K562 (cell line): ENCODE results near the gene SPDYE3. TPM values are rescaled to one million over a fixed set of nuclear protein-coding genes. Genes with fewer than 3 reads are reported as not detected.

Source experiments
- CBX8 ChIP-seq: fragments of 200-600 bp; sonication (generic); IDR thresholded peaks from 2 replicates; pipeline ENCODE4 v1.6.1; 2012; ENCODE audit warnings: borderline replicate concordance, mixed run types, low read depth, mild to moderate bottlenecking, moderate library complexity, mixed read lengths, low read length, control low read depth, inconsistent platforms; ENCODE audit not compliant: poor library complexity, severe bottlenecking; ENCODE audit errors: extremely low read depth
- EP300 ChIP-seq: IDR thresholded peaks from 2 replicates; pipeline ENCODE4 v1.6.1; 2012; ENCODE audit warnings: low read length, improper control_type of control experiment
- GTF2E2 ChIP-seq: fragments of 200-800 bp; sonication (Bioruptor generic); IDR thresholded peaks from 2 replicates; pipeline ENCODE4 v1.6.1; 2016; ENCODE audit warnings: missing genetic modification characterization, missing compliant biosample characterization
- HDAC2 ChIP-seq: fragments of 450-650 bp; IDR thresholded peaks from 2 replicates; pipeline ENCODE4 v1.6.1; 2016; ENCODE audit warnings: mild to moderate bottlenecking
- ILF3 ChIP-seq: fragments of 450-650 bp; IDR thresholded peaks from 2 replicates; pipeline ENCODE4 v1.6.1; 2018; ENCODE audit warnings: antibody characterized with exemption, mild to moderate bottlenecking, moderate library complexity, borderline replicate concordance
- NBN ChIP-seq: fragments of 450-650 bp; IDR thresholded peaks from 2 replicates; pipeline ENCODE4 v1.6.1; 2016; ENCODE audit warnings: low read depth, mild to moderate bottlenecking
- NCOA2 ChIP-seq, 2 experiments: fragments of 450-650 bp; IDR thresholded peaks; 2 replicates each; pipeline ENCODE4 v1.6.1; 2018; ENCODE audit warnings: mild to moderate bottlenecking in 2 of 2, moderate library complexity in 1 of 2; ENCODE audit not compliant: partially characterized antibody in 2 of 2
- NONO ChIP-seq, 2 experiments: fragments of 200-400 bp in 1 of 2; fragments of 450-650 bp in 1 of 2; formaldehyde crosslinking in 1 of 2; IDR thresholded peaks; 2 replicates each; pipeline ENCODE4 v1.6.1; 2017; ENCODE audit warnings: low read depth in 2 of 2, mild to moderate bottlenecking in 2 of 2, moderate library complexity in 2 of 2, low read length in 1 of 2
- RBM17 ChIP-seq: fragments of 200-400 bp; formaldehyde crosslinking; IDR thresholded peaks from 2 replicates; pipeline ENCODE4 v1.6.1; 2017; ENCODE audit warnings: low read depth, mild to moderate bottlenecking, low read length, borderline replicate concordance
- RFX7 ChIP-seq: fragments of 250-450 bp; sonication (Bioruptor Pico); IDR thresholded peaks from 2 replicates; pipeline ENCODE4 v1.5.1; 2021; ENCODE audit warnings: mild to moderate bottlenecking
- SPI1 ChIP-seq: IDR thresholded peaks from 2 replicates; pipeline ENCODE4 v1.6.1; 2011; ENCODE audit warnings: low read depth, low read length, control low read depth, borderline replicate concordance
- TCF7L2 ChIP-seq: fragments of 150-350 bp; IDR thresholded peaks from 2 replicates; pipeline ENCODE4 v1.6.1; 2016; ENCODE audit warnings: low read depth, mild to moderate bottlenecking, low read length, moderate library complexity
- TEAD2 ChIP-seq: fragments of 450-650 bp; IDR thresholded peaks from 2 replicates; pipeline ENCODE4 v1.6.1; 2016; ENCODE audit warnings: missing genetic modification characterization, control low read depth, missing compliant biosample characterization
- U2AF1 ChIP-seq: fragments of 200-400 bp; formaldehyde crosslinking; optimal IDR thresholded peaks from 2 replicates; pipeline ENCODE3; 2017; ENCODE audit warnings: mild to moderate bottlenecking, low read depth, low read length, moderate library complexity
- ZBTB49 ChIP-seq: sonication (generic); formaldehyde crosslinking; IDR thresholded peaks from 2 replicates; pipeline ENCODE4 v1.8.0; 2022; ENCODE audit warnings: missing genetic modification reagents, mild to moderate bottlenecking, borderline replicate concordance
- ZNF134 ChIP-seq: fragments of 250-450 bp; sonication (Bioruptor Pico); conservative IDR thresholded peaks from 2 replicates; pipeline ENCODE4 v1.4.0; 2020
- ZNF395 ChIP-seq: fragments of 200-800 bp; sonication (Bioruptor generic); IDR thresholded peaks from 2 replicates; pipeline ENCODE4 v1.6.1; 2017; ENCODE audit warnings: missing genetic modification characterization, missing compliant biosample characterization
- ZNF57 ChIP-seq: fragments of 450-650 bp; formaldehyde crosslinking; IDR thresholded peaks from 2 replicates; pipeline ENCODE4 v1.4.0; 2020; ENCODE audit warnings: mild to moderate bottlenecking, moderate library complexity
- ZNF79 ChIP-seq: fragments of 250-450 bp; sonication (Bioruptor Pico); IDR thresholded peaks from 2 replicates; pipeline ENCODE4 v1.4.0; 2020; ENCODE audit warnings: low read depth, mild to moderate bottlenecking, moderate library complexity
- polyA plus RNA-seq, 8 experiments: library from polyadenylated mRNA; depleted of rRNA in 4 of 8; stranded (reverse) in 5 of 8; unstranded in 3 of 8; fragments of >200 nt; fragmentation: Nextera tagmentation in 2 of 8; fragmentation: Illumina TruSeq in 1 of 8; extraction: Ambion mirVana in 2 of 8; extraction: Trizol in 1 of 8; gene quantifications; 2 replicates each; pipeline versions ENCODE4 v1.2.1 to v1.2.3, GENCODE V29; 2011 to 2014; ENCODE audit warnings: inconsistent platforms in 1 of 8, missing spikeins in 1 of 8
- total RNA-seq, 7 experiments: library from RNA; depleted of rRNA in 6 of 7; stranded (reverse); fragments of >200 nt in 6 of 7; fragmentation: Illumina TruSeq in 2 of 7; extraction: Trizol in 2 of 7; gene quantifications; 2 replicates each; pipeline versions ENCODE4 v1.2.1 to v1.2.3, GENCODE V29; 2011 to 2021; ENCODE audit warnings: low replicate concordance in 1 of 7
- TF ChIP-seq, protein P1 (sequence below): IDR thresholded peaks from 2 replicates; pipeline ENCODE4 v1.6.1; 2016; ENCODE audit warnings: missing genetic modification characterization, missing compliant biosample characterization

The SPDYE3 gene
- total and polyA plus RNA-seq, 9 of the 15 experiments (the other 6 are each of a cell fraction or from before 2014, with no cell fraction given): 0.04 to 3.3 (median 1.2) TPM; not detected in 6

DNA sequence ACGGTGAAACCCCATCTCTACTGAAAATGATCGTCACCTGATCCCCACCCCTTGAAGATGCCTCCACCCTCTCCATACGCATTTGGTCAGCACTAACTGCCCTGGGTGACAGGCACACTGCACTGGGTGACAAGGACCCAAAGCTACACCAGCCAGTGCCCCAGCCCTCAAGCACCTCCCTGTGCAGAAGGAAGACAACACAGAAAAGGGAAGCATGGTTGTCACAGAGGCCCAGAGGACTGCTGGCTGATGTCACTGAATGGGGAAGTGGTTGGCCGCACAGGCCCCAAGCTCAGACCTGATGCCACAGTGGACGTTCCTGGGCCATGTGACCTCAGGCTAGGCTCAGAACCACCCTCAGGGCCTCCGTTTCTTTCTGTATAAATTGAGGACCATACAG is 61.6 kb downstream of the SPDYE3 start (continued):
- TF ChIP-seq, protein P1, sequence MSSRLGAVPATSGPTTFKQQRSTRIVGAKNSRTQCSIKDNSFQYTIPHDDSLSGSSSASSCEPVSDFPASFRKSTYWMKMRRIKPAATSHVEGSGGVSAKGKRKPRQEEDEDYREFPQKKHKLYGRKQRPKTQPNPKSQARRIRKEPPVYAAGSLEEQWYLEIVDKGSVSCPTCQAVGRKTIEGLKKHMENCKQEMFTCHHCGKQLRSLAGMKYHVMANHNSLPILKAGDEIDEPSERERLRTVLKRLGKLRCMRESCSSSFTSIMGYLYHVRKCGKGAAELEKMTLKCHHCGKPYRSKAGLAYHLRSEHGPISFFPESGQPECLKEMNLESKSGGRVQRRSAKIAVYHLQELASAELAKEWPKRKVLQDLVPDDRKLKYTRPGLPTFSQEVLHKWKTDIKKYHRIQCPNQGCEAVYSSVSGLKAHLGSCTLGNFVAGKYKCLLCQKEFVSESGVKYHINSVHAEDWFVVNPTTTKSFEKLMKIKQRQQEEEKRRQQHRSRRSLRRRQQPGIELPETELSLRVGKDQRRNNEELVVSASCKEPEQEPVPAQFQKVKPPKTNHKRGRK (tag): no peak
- TF ChIP-seq ZNF134 (no peak), RFX7 (CRISPR knock-in tag) (no peak), TCF7L2 (no peak), HDAC2 (no peak), NCOA2 (IDR thresholded peaks at IDR 0.05; ENCODE audit: partially characterized antibody in 2 of 2) (no peak), U2AF1 (no peak), ILF3 (0 out of 2 replicates have a peak, but pooled peaks have one; percentile 15), TEAD2 (tag) (no peak), NBN (no peak; the same call in 1 of the 2 replicates), ZBTB49 (CRISPR knock-in tag) (no peak), NONO (IDR thresholded peaks at IDR 0.05; ENCODE audit: low read depth in 2 of 2, low read length in 1 of 2) (no peak), SPI1 (peak; percentile 98), CBX8 (no peak), EP300 (no peak), ZNF57 (CRISPR knock-in tag) (no peak), ZNF395 (CRISPR knock-in tag) (no peak), RBM17 (no peak), GTF2E2 (tag) (no peak), ZNF79 (CRISPR knock-in tag) (no peak)
